HG03442 (cell line): ENCODE data around the gene KLHL11.
A peak's percentile ranks its signal among the peaks of the same experiment; 100 is the strongest.
"Not testable (repeated sequence)": the region's sequence is repeated elsewhere in the genome, so short reads cannot be mapped to it uniquely, and the experiment has no call there.

Source experiments
- ATAC-seq: cut with Tn5 transposase; IDR thresholded peaks from one replicate; pipeline ENCODE4 v1.9.1; 2021; ENCODE audit warnings: mild to moderate bottlenecking, moderate library complexity; ENCODE audit not compliant: unreplicated experiment

The KLHL11 gene

GRCh38 chr17:41888332-41888965 lies 23.2 kb upstream of the KLHL11 start:
- ATAC-seq = no peak

GRCh38 chr17:41885733-41886132 lies 20.5 kb upstream of the KLHL11 start:
- ATAC-seq = no peak

GRCh38 chr17:41882756-41883155 lies 17.5 kb upstream of the KLHL11 start:
- no peak for ATAC-seq

- no peak for ATAC-seq
Observed at GRCh38 chr17:41880130-41880529, 14.9 kb upstream of the KLHL11 start.

- ATAC-seq = not testable (repeated sequence)
Observed at GRCh38 chr17:41874293-41874670, 9.1 kb upstream of the KLHL11 start.

- no peak for ATAC-seq
Observed at GRCh38 chr17:41873559-41874292, 8.5 kb upstream of the KLHL11 start.

GRCh38 chr17:41871789-41872188 lies 6.6 kb upstream of the KLHL11 start:
- ATAC-seq = no peak

- no peak for ATAC-seq
Observed at GRCh38 chr17:41870627-41871026, 5.4 kb upstream of the KLHL11 start.

GRCh38 chr17:41870097-41870496 lies 4.9 kb upstream of the KLHL11 start:
- ATAC-seq = no peak

GRCh38 chr17:41869426-41869825 lies 4.2 kb upstream of the KLHL11 start:
- no peak for ATAC-seq

- ATAC-seq = no peak
Observed at GRCh38 chr17:41868568-41868967, 3.3 kb upstream of the KLHL11 start.

- ATAC-seq = no peak
Observed at GRCh38 chr17:41865596-41865893, 322 bp upstream of the KLHL11 start.

GRCh38 chr17:41864498-41864835 lies 756 bp downstream of the KLHL11 start:
- peak; percentile 23 for ATAC-seq

GRCh38 chr17:41863074-41863848 lies 2.0 kb downstream of the KLHL11 start:
- no peak for ATAC-seq

GRCh38 chr17:41860254-41860931 lies 4.8 kb downstream of the KLHL11 start:
- ATAC-seq = no peak

- ATAC-seq = not testable (repeated sequence)
Observed at GRCh38 chr17:41851382-41851781, 13.8 kb downstream of the KLHL11 start.

GRCh38 chr17:41849251-41849990 lies 15.8 kb downstream of the KLHL11 start:
- no peak for ATAC-seq

GRCh38 chr17:41848788-41849187 lies 16.4 kb downstream of the KLHL11 start:
- no peak for ATAC-seq

GRCh38 chr17:41844971-41845370 lies 20.3 kb downstream of the KLHL11 start:
- ATAC-seq = no peak

- ATAC-seq = not testable (repeated sequence)
Observed at GRCh38 chr17:41840781-41841180, 24.4 kb downstream of the KLHL11 start.

- not testable (repeated sequence) for ATAC-seq
Observed at GRCh38 chr17:41839448-41839847, 25.8 kb downstream of the KLHL11 start.
